ENCODE data around the gene CCDC70.

CCDC70 gene

DNA sequence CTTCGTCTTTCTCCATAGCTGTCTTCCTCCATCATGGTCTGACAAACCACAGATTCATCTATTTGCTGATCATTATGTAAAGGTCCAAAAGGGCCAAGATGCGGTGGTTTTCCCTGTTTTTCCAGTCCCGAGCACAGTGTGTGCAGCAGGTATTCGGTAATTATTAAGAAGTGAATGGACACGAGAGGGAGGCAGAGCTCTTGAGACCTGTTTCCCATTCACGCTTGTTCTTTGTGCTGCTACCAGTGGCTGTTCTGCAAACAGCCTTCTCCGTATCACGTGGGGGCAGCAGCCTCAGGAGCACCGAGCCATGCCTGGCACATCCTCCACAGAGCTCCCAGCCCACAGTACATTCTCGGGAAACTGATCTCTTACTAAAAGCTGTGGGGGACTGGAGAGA is 50.3 kb downstream of the CCDC70 start:
- no peak for DNase-seq

DNA sequence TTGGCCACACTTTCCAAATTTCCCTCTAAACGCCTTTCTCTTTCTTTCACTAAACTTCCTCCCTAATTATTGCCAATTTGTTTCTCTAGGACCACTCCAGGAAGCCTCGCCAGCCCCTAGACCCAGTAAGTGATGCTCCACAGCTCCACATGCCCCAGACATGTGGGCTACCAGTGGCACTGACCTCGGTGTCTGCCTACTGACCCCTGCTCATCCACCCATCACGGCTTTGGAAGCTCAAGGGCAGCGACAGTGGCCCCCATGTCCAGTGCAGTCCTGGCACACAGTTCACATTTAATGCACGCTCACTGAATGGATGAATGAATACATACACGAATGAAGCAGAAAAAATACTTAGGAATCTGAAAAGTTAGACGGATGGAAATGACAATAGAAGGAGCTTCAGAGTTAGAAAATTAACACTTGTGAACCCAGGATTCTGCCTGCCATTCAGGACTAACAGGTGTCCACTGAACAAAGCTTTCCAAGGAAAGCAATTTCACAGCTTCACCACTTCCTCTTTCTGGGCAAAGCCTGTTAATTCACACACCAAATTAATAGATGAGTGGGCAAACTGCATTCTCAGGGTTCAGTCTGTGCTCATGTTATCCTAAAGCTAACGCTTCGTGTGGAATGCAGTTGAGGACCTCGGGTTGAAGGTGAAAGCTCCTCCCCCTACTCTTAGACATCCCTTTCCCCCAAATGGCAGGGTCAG is 50.9 kb downstream of the CCDC70 start:
- DNase-seq = no peak

DNA sequence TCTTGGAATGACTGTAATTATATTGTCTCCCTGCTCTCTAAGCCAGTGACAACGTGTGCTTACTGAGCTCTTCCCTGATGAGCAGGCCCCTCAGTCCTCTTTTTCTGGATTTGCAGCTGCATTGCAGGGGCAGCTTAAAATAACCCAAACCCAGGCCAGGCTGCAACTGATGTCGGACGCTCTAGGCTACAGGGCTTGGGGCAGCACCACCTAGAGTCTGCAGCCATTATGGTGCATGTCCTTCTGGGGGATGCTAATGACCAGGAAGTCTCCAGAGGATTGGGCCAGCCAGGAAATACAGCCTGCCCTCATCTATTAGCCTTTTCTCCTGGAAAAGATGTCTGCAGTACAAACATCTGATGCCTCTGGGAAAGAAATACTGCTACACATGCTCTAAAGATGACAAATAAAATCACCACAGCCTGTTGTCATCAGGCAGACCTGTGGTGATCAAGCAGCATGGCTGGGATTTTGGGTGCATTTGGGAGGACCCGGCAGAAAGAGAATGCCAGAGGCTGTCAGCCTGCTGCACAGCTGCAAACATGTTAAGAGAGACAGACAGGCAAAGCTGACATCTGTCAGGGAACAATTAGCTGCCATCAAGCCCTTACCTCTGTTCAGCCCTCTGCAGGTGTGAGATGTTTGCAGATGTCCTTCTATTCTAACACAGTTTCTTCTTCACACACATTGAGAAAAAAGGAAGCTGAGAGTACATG is 51.8 kb downstream of the CCDC70 start:
- DNase-seq = no peak

DNA sequence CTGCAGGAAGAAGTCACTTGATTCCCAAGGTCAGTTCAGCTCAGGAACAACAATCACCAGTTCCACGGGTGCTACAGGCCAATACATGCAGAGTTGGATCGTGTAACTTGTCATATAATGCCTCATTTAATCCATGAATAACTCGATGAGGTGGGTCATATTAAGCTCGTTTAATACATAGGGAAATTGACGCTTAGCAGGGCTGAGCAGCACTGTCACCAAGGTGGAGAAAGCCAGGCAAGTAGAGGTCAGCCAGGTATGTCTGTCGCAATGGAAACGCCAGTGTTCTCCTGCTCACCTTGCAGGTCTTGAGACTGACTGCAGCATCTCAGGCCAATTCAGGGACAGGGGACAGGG is 52.3 kb downstream of the CCDC70 start:
- no peak for DNase-seq
